ENCODE data around the gene CCDC187. TPM values are rescaled to one million over a fixed set of nuclear protein-coding genes. Genes with fewer than 3 reads are reported as not detected.

Gene CCDC187
- total RNA-seq, 2 experiments from 2014 or later = 0.07 TPM; not detected in 1

DNA sequence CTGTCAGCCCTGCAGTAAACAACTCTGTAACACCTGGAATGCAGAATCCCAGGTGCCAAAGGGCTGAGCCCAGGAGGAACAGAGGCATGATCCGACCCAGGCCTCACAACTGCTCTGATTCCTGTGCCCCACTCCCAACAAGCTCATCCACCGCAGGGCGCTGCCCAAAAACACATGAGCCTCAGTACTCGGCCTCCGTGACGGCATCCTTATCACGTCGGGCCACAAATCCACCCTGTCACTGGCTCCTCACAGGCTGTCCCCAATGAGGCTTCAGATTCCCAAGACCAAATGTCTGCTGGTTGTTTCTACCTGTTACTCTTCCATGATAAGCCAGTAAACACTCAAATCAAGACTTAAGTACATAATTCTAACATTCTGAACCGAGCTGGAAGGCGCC, 73.5 kb downstream of the CCDC187 start:
- Mint-ChIP-seq H3K27ac (no peak overlapping the region), H3K9me3 (no peaks in the 10 kb centered on the region), H3K36me3 (ENCODE audit: low read depth) (peaks cover 25% of the 10 kb centered on the region), H3K27me3 (no peaks in the 10 kb centered on the region), H3K4me3 (no peak overlapping the region), H3K4me1 (ENCODE audit: low read depth) (peaks cover 45% of the 10 kb centered on the region)
- CTCF ChIA-PET = no interaction called here
- ATAC-seq (no peak), DNase-seq (no peak)
- intact Hi-C loops (cut with micrococcal nuclease) = no loop called here
- TF ChIP-seq, protein P1, sequence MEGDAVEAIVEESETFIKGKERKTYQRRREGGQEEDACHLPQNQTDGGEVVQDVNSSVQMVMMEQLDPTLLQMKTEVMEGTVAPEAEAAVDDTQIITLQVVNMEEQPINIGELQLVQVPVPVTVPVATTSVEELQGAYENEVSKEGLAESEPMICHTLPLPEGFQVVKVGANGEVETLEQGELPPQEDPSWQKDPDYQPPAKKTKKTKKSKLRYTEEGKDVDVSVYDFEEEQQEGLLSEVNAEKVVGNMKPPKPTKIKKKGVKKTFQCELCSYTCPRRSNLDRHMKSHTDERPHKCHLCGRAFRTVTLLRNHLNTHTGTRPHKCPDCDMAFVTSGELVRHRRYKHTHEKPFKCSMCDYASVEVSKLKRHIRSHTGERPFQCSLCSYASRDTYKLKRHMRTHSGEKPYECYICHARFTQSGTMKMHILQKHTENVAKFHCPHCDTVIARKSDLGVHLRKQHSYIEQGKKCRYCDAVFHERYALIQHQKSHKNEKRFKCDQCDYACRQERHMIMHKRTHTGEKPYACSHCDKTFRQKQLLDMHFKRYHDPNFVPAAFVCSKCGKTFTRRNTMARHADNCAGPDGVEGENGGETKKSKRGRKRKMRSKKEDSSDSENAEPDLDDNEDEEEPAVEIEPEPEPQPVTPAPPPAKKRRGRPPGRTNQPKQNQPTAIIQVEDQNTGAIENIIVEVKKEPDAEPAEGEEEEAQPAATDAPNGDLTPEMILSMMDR (IDR thresholded peaks at IDR 0.05) = no peak
- POLR2A ChIA-PET = interaction anchor here (0.8 kb wide), 1 partner anchor 13 kb away, joined by 3 read pairs; no protein-coding TSS in a partner anchor

DNA sequence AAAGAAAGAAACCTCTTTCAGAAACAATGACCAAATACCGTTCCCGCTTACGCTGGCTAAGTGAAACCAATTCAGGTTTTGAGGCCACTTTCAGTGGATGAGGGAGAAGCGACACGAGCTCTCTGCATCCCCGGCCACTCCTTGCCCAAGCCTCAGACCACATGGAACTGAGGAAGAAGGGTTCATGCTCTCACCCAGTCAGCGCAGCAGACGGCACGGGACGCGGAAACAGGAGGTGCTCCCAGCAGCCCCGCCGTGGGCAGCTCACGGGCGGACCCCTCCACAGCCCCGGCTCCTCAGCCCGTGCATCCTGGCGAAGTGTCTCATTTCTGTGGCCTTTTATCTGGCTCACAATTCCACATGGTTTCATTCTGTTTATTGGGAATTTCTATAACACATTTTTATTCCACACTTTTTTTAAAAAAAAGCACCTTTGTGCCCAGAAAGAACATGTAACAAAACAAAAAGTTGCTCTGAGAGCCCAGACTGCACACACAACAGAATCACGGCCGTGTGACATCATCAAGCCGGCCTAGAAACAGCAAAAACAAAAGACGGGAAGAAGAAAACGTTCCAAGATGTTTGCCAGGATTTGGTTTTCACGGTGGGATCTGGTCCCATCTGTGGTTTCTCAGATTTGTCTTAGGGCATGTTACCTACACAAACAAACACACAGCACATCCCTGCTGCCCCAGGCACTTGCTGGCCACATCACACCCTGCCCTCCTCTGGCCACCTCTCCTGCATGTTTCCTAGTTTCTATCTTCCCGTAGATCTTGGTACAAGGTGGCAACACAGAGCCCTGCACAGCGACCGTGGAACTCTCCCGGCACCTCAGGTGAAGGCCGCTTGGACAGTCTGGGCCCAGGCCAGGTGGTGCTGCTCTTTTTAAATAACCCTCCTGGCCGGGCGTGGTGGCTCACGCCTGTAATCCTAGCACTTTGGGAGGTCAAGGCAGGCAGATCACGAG, 74.5 kb downstream of the CCDC187 start:
- Mint-ChIP-seq H3K27ac (peak overlapping the region; percentile 3), H3K4me1 (ENCODE audit: low read depth) (peaks cover 43% of the 10 kb centered on the region), H3K27me3 (no peaks in the 10 kb centered on the region), H3K4me3 (no peak overlapping the region), H3K36me3 (ENCODE audit: low read depth) (peaks cover 26% of the 10 kb centered on the region), H3K9me3 (no peaks in the 10 kb centered on the region)
- CTCF ChIA-PET = interaction anchor here (0.9 kb wide), 1 partner anchor 14 kb away, joined by 3 read pairs; no protein-coding TSS in a partner anchor
- no peak for DNase-seq
- no peak for ATAC-seq
- POLR2A ChIA-PET = no interaction called here
- TF ChIP-seq, protein P1 (IDR thresholded peaks at IDR 0.05) = no peak
- intact Hi-C loops (cut with micrococcal nuclease) = no loop called here

DNA sequence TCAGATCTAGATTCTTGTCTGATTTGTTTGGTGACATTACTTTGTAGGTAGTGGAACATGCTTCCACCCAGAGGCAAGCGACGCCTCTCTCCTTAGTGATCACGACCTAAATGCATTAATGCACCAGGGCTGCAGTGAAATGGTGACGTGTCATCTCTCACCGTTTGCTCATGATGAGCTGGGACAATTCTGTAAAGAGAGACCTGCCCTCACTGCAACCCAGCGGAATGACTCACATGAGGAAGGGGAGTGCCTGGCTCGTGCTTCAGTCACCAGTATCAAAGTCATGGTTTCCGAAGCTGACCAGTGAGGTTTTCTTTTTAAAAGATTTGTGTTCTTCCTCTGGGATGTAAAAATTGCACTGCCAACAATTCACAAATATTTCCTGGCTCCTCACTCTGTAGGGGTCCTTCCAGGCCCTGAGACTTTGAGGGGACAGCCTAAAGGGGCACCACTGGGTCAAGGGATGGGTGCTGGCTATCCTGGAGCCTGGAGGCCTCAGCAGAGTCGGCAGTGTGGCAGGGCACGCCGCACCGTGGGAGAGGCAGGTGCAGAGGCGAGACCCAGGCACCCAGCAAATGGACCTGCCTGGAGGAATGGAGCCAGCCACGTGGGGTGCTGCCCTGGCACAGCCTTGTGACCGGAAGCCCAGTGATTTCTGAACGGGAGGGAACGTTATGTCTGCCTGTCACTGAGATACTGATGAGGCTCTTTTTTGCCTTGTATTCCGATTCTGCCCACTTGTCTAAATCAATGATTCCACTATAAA, 75.6 kb downstream of the CCDC187 start:
- POLR2A ChIA-PET = no interaction called here
- DNase-seq (no peak), ATAC-seq (no peak)
- TF ChIP-seq, protein P1 (IDR thresholded peaks at IDR 0.05) = no peak
- H3K36me3 Mint-ChIP-seq (ENCODE audit: low read depth) = peaks cover 25% of the 10 kb centered on the region
- intact Hi-C loops (cut with micrococcal nuclease) = no loop called here
- H3K27ac Mint-ChIP-seq = no peak overlapping the region
- H3K4me1 Mint-ChIP-seq (ENCODE audit: low read depth) = peaks cover 35% of the 10 kb centered on the region
- H3K9me3 Mint-ChIP-seq = no peaks in the 10 kb centered on the region
- no peaks in the 10 kb centered on the region for H3K27me3 Mint-ChIP-seq
- H3K4me3 Mint-ChIP-seq = no peak overlapping the region
- CTCF ChIA-PET = interaction anchor here (0.9 kb wide), 1 partner anchor 13 kb away, joined by 3 read pairs; no protein-coding TSS in a partner anchor

DNA sequence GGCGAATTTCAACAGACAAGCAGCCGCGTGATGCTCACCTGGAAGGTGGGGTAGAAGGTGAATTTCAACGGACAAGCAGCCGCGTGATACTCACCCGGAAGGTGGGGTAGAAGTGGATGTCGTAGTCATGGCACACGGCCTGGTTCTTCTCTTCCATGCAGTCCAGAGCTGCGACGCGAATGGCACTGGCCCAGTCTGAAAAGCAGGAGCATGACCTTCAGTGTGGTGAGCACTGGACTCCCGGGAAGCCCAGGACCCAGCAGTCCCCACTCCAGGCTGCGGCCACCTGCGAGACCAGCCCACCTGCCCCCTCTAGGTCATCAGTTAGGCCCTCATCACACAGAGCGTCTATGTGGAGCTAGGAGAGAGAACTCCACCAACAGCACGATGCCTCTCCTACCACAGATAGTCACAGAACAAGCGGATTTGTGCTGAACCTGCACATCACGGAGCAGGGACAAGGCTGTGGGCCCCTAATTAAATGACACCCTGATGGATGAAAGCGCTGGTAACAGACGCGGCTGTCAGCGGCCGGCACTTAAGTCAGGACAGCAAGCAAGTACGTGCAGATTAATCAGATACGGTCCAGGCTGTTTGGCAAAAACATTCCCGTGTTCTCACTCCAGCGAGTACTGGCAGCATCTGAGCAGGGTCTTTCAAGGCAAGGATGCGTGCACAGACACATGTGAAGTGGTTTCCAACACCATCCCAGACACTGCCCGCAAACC, 77.0 kb downstream of the CCDC187 start:
- intact Hi-C loops (cut with micrococcal nuclease) = no loop called here
- TF ChIP-seq, protein P1 (IDR thresholded peaks at IDR 0.05) = no peak
- Mint-ChIP-seq H3K36me3 (ENCODE audit: low read depth) (peaks cover 26% of the 10 kb centered on the region), H3K4me3 (no peak overlapping the region), H3K27me3 (no peaks in the 10 kb centered on the region), H3K9me3 (no peaks in the 10 kb centered on the region), H3K4me1 (ENCODE audit: low read depth) (peaks cover 23% of the 10 kb centered on the region), H3K27ac (no peak overlapping the region)
- POLR2A ChIA-PET = no interaction called here
- DNase-seq = no peak
- ATAC-seq = no peak
- CTCF ChIA-PET = interaction anchor here (0.9 to 3.0 kb wide), 6 partner anchors 9 to 60 kb away, joined by 3 to 9 read pairs (median 4); no protein-coding TSS in a partner anchor
